Effector CD8-positive, alpha-beta T cell (primary cell): ENCODE results near the gene SMPD3.

Source experiments
- DNase-seq: peaks from one replicate; lab custom pipeline; 2025; lab: John Stamatoyannopoulos, UW

SMPD3 gene

GRCh38 chr16:68370581-68371275 is 77.6 kb downstream of the SMPD3 start:
- no peak for DNase-seq

DNA sequence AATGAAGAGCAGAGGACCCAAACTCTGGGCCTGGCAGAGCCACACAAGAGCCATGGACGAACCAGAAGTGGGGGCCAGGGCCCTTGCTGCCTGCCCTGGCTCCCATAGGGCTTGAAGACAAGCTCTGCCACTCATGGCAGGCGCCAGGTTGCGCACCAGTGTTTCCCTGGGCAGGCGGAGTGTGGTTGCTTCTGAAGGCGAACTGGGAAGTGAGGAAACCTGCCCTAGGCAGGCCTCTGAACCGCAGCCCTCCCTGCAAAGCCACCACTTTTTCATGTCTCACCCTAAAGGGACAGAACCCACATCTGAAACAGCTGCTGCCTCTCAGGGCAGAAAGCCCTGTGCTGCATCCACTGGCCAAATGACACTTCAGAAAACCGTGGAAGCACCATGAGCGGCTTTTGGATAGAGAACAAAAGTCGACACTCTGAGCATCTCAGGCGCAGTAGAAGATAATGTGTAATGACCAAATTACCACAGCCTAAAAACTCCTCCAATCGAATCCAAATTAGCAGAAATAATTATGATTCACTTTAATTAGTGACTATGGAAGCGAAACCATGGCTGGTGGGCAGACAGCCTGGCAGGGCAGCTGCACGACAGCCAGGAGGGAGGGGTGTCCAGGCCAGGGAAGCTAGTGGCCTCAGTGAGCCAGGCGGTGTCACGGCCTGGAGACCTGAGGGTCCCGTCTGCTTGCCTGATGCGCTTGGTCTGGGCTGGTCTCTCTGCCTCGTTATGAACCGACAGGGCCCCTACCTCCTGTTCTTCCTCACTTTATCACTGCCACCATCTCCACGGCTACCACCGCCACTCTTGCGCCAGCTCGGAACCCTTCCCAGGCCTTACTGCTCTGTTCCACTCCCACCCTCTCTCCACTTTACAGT is 78.4 kb downstream of the SMPD3 start:
- no peak for DNase-seq

DNA sequence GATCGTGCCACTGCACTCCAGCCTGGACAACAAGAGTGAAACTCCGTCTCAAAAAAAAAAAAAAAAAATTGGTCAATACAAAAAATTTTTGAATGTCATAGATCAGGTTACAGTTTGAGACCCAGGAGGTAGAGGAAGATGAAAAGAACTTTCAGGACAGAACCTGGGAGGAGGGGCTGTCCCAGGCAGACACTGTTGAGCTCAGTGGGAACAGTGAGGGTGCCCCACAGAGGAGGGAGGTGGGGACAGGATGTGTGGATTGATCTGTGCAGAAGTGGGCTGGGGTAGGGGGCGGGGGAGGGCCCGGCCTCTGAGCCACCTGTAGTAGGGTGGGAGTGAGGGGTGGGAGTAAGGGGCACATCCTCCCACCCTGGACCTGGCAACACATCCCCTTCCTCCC is 79.1 kb downstream of the SMPD3 start:
- DNase-seq, result no peak

GRCh38 chr16:68368301-68368888 is 79.9 kb downstream of the SMPD3 start:
- DNase-seq, result no peak

DNA sequence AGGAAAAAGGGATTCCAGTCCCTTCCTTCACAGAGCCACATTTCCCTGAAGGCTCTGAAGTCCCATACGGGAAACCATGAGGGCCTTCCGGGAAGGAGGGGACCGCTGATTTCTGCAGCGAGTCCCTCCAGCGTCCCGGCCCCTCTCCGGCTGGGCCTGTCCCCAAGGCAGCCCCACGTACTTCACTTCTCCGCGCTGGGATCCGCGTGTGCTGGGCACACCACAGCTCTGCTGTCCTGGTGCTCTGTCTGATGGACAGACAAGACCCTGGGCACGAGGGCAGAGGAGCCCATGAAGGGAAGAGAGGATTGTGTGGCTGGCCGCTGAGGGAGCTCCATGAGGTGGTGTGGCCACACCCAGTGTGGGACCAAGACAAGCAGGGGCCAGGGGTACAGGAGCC is 80.4 kb downstream of the SMPD3 start:
- DNase-seq, result no peak

- no peak for DNase-seq
These were observed 80.9 kb downstream of the SMPD3 start for GRCh38 chr16:68367440-68367839.

DNA sequence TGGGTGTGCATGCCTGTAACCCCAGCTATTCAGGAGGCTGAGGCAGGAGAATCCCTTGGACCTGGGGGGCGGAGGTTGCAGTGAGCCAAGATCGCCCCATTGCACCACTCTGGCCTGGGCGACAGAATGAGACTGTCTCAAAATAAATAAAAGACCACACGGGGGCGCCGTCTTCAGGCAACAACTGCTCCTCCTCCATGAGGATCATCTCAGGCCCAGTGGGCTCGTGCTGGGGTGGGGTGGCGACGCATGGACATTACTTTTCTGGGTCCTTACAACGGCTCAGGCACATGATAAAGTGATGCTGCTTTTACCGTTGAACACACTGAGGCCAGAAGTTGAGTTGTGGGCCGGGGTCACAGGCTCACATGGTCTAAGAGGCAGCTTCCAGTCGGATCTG is 81.3 kb downstream of the SMPD3 start:
- peak; percentile 23 for DNase-seq

DNA sequence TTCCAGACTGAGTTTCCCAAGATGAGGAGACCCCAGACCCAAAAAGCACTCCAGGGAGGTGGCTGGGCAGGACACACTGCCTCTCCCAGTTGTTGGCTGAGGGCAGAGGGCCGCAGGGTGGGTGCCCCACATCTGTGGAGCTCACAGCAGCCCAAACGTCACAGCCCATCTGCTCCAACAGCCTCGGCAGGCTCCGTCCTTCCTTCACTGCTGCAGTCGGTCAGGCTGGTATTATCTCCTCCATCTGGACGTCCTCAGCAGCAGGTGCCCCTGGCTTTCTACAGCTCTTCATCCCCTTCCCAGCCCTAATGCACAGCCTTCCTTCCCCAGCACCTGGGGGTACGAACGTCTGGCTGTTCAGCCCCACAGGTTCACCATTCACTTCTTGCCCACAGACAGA is 82.2 kb downstream of the SMPD3 start:
- no peak for DNase-seq

- no peak for DNase-seq
These were observed 83.0 kb downstream of the SMPD3 start for GRCh38 chr16:68365167-68365817.

DNA sequence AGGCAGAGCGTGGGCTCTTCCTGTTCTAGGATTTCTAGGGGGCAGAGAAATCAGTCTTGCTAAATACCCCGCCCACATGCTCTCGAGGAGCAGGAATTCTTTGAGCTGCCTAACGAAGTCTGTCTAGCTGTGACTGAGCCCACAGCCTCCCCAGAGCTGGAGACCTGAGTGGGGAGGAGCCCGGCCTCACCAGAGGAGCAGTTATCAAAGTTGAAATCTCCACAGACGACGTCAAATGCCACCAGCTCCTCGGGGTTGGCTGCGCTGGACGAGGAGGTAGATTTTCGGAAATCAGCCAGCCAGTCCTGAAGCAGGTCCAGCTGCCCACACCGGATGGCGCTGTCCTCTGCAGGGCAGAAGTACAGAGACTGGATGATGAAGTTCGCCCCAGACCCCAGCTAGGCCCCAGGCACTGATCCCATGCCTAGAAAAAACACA is 83.7 kb downstream of the SMPD3 start:
- no peak for DNase-seq

DNA sequence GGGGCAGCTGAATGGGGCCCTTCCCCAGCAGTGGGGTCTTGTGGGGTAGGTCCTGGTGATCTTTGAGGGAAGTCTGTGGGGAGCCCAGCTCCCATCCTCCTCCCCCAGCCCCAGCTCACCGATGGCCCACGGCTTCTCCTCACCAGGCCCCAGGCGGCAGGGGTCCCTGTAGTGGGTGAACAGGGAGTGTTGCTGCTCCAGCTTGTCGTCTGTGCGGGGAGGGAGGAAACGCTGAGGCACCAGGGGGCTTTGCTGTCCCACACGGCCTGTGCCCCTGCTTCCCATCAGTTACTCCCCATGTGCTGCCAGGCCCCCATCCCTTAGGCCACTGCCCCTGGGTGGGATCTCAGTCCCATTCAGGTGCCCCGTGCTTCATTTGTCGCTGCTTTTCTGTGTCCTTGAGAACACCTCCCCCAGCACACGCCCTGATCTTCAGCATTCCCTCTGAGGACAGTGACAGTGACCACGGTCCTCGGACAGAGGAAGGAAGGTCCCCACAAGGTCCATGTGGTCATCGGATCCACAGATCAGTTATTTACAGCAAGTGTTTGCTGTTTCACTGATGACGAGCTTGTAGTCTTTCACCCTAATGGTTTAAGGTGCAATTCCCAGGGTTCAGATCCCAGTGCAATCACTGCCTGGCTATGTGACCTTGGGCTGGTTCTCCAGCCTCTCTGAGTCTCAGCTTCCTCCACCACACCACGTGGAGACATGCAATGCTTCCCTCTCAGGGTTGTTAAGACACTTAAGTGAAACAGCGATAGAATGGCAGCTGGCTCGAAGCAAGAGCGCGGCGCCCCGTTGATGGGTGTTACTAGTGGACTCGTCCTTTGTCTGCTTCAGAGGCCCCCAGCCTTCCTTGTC is 84.4 kb downstream of the SMPD3 start:
- no peak for DNase-seq

DNA sequence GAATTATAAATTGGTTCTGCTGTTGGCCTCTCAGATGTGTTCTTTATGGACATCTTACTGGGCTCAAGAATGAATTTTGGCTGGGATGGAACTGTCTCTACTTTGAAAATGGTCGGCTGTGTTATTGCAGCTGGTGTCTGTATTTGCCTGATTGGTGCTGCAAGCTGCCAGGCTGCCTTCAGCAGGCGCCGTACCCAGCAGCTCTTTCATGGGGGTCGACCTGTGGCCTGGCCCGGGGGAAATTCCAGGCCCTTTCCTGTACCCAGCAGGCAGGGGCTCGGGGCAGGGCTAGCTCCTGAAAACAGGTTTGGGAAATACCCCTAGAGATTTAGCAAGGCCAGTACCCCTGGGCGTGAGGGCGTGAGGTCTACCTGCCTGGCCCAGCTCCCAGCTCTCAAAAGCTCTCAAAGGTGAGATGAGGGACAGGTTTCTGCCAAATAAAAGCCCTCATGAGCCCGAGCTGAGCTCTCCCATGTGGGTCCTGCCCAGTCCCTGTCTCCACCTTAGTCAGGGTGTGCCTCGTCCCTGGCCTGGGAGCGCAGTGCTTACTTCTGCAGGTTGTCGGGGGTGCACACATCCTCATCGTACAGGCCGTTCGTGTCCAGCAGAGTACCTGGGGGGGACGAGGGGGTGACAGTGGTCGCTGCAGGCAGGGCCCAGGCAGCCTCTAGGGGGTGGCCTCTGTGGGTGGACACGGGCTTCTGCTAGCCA is 85.2 kb downstream of the SMPD3 start:
- no peak for DNase-seq

DNA sequence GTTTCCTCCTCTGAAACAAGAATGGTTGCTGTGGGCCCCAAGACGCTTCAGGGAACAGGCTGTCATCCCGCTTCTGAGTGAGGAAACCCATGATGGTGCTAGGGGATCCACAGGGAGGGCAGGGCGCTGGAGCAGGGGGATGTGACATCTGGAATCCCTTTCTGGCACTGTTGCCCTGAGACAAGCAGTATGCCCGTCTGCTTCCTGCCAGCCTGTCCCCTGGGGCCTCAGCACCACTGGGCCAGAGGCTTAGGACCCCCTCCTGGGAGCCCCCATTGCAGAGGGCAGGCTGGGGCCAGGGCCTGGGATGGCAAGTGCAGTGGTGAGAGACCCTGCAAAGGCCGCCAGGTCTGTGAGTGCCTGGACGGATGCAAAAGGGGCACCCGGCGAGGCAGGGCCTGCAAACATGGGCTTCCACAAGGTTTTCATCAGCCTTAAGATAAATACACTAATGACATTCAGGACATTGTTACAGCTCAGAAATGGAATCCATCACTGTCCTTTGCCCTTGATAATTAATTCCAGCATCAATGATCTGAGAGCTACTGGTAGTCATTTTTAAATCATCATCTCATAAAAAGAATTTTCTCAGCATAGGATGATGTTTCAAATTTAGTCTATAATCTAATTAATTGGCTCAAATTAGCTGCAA is 85.9 kb downstream of the SMPD3 start:
- DNase-seq, result no peak

DNA sequence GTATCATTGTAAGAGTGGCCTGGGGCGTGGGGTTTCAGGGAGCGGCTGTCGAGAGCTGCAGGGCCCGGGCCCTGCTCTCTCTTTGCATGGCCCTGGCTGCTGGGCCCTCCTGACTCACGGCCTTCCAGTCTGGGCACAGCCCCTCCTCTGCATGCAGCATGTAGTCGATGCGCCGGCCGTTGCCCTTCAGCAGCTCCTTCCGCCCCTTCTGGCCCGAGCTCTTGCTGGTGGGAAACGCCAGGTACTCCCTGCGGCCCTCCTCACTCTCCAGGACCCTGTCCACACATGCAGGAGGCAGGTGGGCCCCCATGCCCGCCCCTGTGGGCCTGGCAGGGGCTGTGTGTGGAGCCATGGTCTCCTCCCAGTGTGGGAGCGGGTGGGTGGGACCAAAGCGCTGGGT is 86.8 kb downstream of the SMPD3 start:
- DNase-seq, result no peak

GRCh38 chr16:68360956-68361355 is 87.4 kb downstream of the SMPD3 start:
- DNase-seq, result no peak

DNA sequence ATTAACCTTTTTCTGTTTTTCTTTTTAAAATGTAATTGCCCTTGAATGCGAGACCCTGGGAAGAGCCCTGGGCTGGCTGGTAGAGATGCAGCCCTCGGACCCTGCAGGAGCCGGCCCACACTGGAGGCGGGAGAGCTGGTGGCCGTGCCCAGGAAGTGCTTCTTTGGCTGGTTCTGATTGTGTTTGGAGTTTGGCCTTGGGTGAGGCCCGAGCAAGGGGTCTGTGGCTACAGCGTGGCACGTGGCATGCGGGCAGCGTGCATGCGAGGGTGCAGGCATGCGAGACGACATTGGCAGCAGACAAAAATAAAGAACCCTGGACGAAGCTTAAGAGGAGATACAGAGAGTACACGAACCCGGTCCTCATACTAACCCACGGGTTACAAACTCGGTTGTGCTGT is 87.8 kb downstream of the SMPD3 start:
- DNase-seq, result no peak

DNA sequence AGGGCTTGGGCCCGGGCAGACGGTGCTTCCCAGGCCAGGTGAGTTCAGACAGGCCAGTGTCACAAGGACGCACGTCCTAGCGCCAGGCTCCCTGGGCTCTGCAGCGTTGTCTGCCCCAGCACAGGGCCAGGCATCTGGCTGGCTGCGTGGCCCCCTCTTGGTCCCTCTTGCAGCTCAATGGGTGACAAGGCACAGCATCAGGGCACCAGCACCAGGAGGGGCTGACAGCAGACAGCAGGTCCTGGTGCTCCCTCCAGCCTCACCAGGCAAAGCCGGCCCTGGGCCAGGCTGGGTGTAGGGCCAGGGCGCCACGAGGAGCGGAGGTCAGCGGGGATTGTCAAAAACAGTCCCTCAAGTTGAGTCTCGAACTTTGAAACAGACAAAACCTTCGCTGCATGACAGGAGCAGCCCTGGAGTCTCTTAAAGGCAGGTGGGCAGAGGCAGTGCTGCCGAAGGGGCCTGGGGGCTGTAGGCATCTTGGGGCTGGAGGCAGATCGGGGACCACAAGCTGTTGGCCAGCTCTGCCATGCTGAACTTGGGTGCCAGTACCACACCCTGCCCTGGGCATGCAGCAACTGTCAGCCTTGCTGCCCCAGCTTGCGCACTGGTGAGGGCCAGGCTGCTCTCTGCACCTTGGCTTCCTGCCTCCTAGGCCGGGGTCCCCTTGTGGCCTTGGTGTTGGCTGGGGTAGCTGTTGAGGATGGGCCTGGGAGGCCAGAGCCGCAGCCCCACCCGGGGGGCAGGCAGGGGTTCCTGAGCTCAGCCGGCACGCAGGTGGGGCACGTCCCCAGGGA is 88.7 kb downstream of the SMPD3 start:
- no peak for DNase-seq

DNA sequence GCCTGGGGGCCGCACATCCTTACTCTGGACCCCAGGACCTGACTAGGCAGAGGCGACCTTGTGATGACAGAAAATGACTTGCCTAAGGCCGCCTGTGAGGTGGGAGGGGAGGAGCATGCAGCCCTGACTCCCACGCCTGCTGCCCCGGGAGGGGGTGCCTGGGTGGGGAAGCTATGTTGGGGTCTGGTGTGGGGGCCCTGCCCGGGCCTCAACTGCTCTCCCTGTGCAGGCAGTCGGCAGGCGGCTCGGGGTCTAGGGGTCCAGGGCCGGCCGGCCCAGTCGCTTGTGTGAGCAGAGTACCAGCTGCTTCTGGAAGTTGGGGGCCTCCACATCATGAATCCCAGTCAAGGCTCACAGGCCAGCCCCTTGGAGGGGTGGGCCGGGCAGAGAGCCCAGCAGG is 89.4 kb downstream of the SMPD3 start:
- no peak for DNase-seq

GRCh38 chr16:68357923-68358322 is 90.4 kb downstream of the SMPD3 start:
- no peak for DNase-seq
